Heart left ventricle (tissue), 16 donors: ENCODE data around the gene SCGB3A2. TPM values are rescaled to one million over a fixed set of nuclear protein-coding genes. Genes with fewer than 3 reads are reported as not detected.

Source experiments
- ATAC-seq, 4 donors: fragments of 200-7000 bp; cut with Tn5 transposase; one replicate each; pipeline ENCODE4 v1.9.1; 2020 to 2022; ENCODE audit warnings: moderate library complexity in 4 of 4, mild to moderate bottlenecking in 3 of 4, moderate number of reproducible peaks in 1 of 4
- DNase-seq, 5 donors: peaks; one replicate each; pipeline ENCODE4 v3.0.0-alpha.2; 2020
- H3K27ac ChIP-seq, 12 donors: fragments of 200-600 bp; sonication (generic) in 4 of 12; one replicate each; pipeline versions ENCODE4 v1.5.0 to v1.8.0; 2016 to 2022; ENCODE audit warnings: mild to moderate bottlenecking in 2 of 12
- H3K27me3 ChIP-seq, 9 donors: fragments of 200-600 bp; sonication (generic) in 2 of 9; one replicate each; pipeline versions ENCODE4 v1.5.1 to v1.8.0; 2016 to 2022; ENCODE audit warnings: mild to moderate bottlenecking in 3 of 9
- H3K36me3 ChIP-seq, 9 donors: fragments of 200-600 bp; sonication (generic) in 2 of 9; one replicate each; pipeline versions ENCODE4 v1.5.0 to v1.8.0; 2018 to 2022; ENCODE audit warnings: mild to moderate bottlenecking in 2 of 9
- H3K4me1 ChIP-seq, 12 donors: fragments of 200-600 bp; sonication (generic) in 4 of 12; one replicate each; pipeline versions ENCODE4 v1.5.0 to v1.8.0; 2016 to 2022; ENCODE audit warnings: mild to moderate bottlenecking in 3 of 12
- H3K4me3 ChIP-seq, 12 donors: fragments of 200-600 bp; sonication (generic) in 4 of 12; one replicate each; pipeline versions ENCODE4 v1.5.0 to v1.8.0; 2017 to 2022; ENCODE audit warnings: mild to moderate bottlenecking in 9 of 12, moderate library complexity in 4 of 12
- H3K9me3 ChIP-seq, 12 donors: fragments of 200-600 bp; sonication (generic) in 4 of 12; one replicate each; pipeline versions ENCODE4 v1.5.0 to v1.8.0; 2016 to 2022; ENCODE audit warnings: mild to moderate bottlenecking in 1 of 12
- CTCF ChIP-seq, 12 donors: fragments of 200-600 bp; sonication (generic) in 4 of 12; IDR thresholded peaks; one replicate each; pipeline versions ENCODE4 v1.5.0 to v1.8.0; 2018 to 2022; ENCODE audit warnings: antibody characterized with exemption in 12 of 12, mild to moderate bottlenecking in 5 of 12
- POLR2A ChIP-seq, 2 donors: fragments of 450-650 bp; IDR thresholded peaks; one replicate each; pipeline ENCODE4 v1.6.1; 2017; ENCODE audit warnings: antibody characterized with exemption in 2 of 2, mild to moderate bottlenecking in 2 of 2, moderate library complexity in 2 of 2
- WGBS, 4 donors: extraction: QIAGEN DNeasy Blood & Tissue Kit in 2 of 4; methylation state at CpG; one replicate each; pipeline versions ENCODE4 v1.1.5 to v1.1.7; 2013 to 2018; 5-methylcytosine and 5-hydroxymethylcytosine counted together
- intact Hi-C, 10 donors: fragments of 100-400 bp; cut with DNase I; formaldehyde crosslinking; loops; one replicate each; pipeline versions ENCODE4 v1.11.1 to v1.14.2; 2022
- polyA plus RNA-seq, 2 donors: library from polyadenylated mRNA; stranded (reverse); fragments of 200-250 nt; gene quantifications; one replicate each; pipeline ENCODE4 v1.2.3, GENCODE V29; 2013
- total RNA-seq, 9 donors: library from RNA; depleted of rRNA in 2 of 9; stranded (reverse); fragments of >200 nt in 2 of 9; fragmentation: NEBNext Ultra II Directional in 3 of 9; extraction: Animal tissue kit (Norgen Biotek cat#: 25700) in 3 of 9; gene quantifications; one replicate each; pipeline versions ENCODE4 v1.1.0 to v1.2.4, GENCODE V29; 2016 to 2023
- donor health status: ischemic (EF 13 %, LVEDD 7.1; RV severe dilation, severe dysfunction).
- donor health status: healthy with polysubstance abuse.
- donor health status: DM: no; HTN: yes; CAD: no.
- donor health status: DM: no; HTN: no; CAD: no.
- donor health status: ischemic (EF 25% LVEDD 6.9; RV normal size, moderate dysfunction).
- donor health status: ischemic (EF 25% LVEDD 5.7; RV mildly dilated, moderate dysfunction).
- donor health status: healthy.
- donor health status: DM: yes; HTN: yes; CAD: no.
- donor health status: ischemic (EF 35%, LVEDD 5.7; RV mildly dilated, moderate dysfunction).
- donor health status: nonischemic (EF 11% LVEDD 7.7; RV severe dilation, severe dysfunction).
- donor health status: DM: yes; HTN: yes; CAD: no.
- donor health status: PGD.
- donor health status: ischemic (EF 29% LVEDD 5.4; RV normal size, mild dysfunction).
- donor health status: nonischemic (EF 23%, LVEDD 6.1; RV moderate dilation, normal function).

Gene SCGB3A2
- total and polyA plus RNA-seq, 11 donors = 0.30 TPM; not detected in 10

- no peaks in the 10 kb centered on the region for H3K27me3 ChIP-seq
- H3K9me3 ChIP-seq = no peaks in the 10 kb centered on the region
- H3K27ac ChIP-seq = no peak overlapping the region
- peaks cover 0 to 3% (median 0%) of the 10 kb centered on the region in 12 donors for H3K4me1 ChIP-seq
- DNase-seq (no peak), ATAC-seq (no peak)
- no peaks in the 10 kb centered on the region for H3K36me3 ChIP-seq
- H3K4me3 ChIP-seq = no peak overlapping the region
- intact Hi-C loops = loop anchor here in 8 of 10 donors (2.0 to 10.0 kb wide), 3 partner anchors 78 to 258 kb away; no protein-coding TSS in a partner anchor
- TF ChIP-seq POLR2A (IDR thresholded peaks at IDR 0.05) (no peak), CTCF (IDR thresholded peaks at IDR 0.05) (no peak)
Measured at GRCh38 chr5:147856801-147857200, 21.7 kb upstream of the SCGB3A2 start.

GRCh38 chr5:147857302-147858129, 21.0 kb upstream of the SCGB3A2 start:
- Histone ChIP-seq H3K27ac (no peak overlapping the region), H3K4me3 (no peak overlapping the region), H3K4me1 (peaks cover 0 to 3% (median 0%) of the 10 kb centered on the region in 12 donors), H3K36me3 (no peaks in the 10 kb centered on the region), H3K9me3 (no peaks in the 10 kb centered on the region), H3K27me3 (no peaks in the 10 kb centered on the region)
- ATAC-seq (peak in 2 of 4 donors; percentile 53 to 54), DNase-seq (peak in 4 of 5 donors; percentile 32 to 40 (median 32))
- intact Hi-C loops = loop anchor here (2.0 to 10.0 kb wide), 4 partner anchors 29 to 257 kb away; no protein-coding TSS in a partner anchor
- 0 to 4% (median 1%) methylated on average over 2 of the region's 2 CpGs for WGBS, 4 donors
- TF ChIP-seq CTCF (IDR thresholded peaks at IDR 0.05) (peak; percentile 69 to 86 (median 78)), POLR2A (IDR thresholded peaks at IDR 0.05) (no peak)

GRCh38 chr5:147858565-147858964, 19.9 kb upstream of the SCGB3A2 start:
- intact Hi-C loops = loop anchor here in 6 of 10 donors (2.0 to 10.0 kb wide), 4 partner anchors 28 to 256 kb away; no protein-coding TSS in a partner anchor
- no peak overlapping the region for H3K4me3 ChIP-seq
- no peak overlapping the region for H3K27ac ChIP-seq
- no peaks in the 10 kb centered on the region for H3K27me3 ChIP-seq
- 72 to 81% (median 76%) methylated on average over 1 of the region's 1 CpG for WGBS, 4 donors
- H3K9me3 ChIP-seq = no peaks in the 10 kb centered on the region
- no peaks in the 10 kb centered on the region for H3K36me3 ChIP-seq
- ATAC-seq = no peak
- DNase-seq = no peak
- TF ChIP-seq CTCF (IDR thresholded peaks at IDR 0.05) = no peak
- no peak for TF ChIP-seq POLR2A (IDR thresholded peaks at IDR 0.05)
- peaks cover 0 to under 1% (median 0%) of the 10 kb centered on the region in 12 donors for H3K4me1 ChIP-seq

- no peak overlapping the region for H3K27ac ChIP-seq
- intact Hi-C loops = loop anchor here in 6 of 10 donors (2.0 to 10.0 kb wide), 4 partner anchors 27 to 255 kb away; no protein-coding TSS in a partner anchor
- no peaks in the 10 kb centered on the region for H3K27me3 ChIP-seq
- H3K4me1 ChIP-seq = peaks cover 0 to 3% (median 0%) of the 10 kb centered on the region in 12 donors
- H3K36me3 ChIP-seq = no peaks in the 10 kb centered on the region
- no peak for DNase-seq
- 83 to 86% (median 84%) methylated on average over 3 of the region's 3 CpGs for WGBS, 4 donors
- H3K4me3 ChIP-seq = no peak overlapping the region
- no peak for TF ChIP-seq CTCF (IDR thresholded peaks at IDR 0.05)
- TF ChIP-seq POLR2A (IDR thresholded peaks at IDR 0.05) = no peak
- H3K9me3 ChIP-seq = no peaks in the 10 kb centered on the region
- no peak for ATAC-seq
Measured at GRCh38 chr5:147859962-147860640, 18.4 kb upstream of the SCGB3A2 start.
